GM12873 (cell line): Measurements from ENCODE around the gene DNAJC27.

ENCODE experiments used
- CTCF ChIP-seq: IDR thresholded peaks from 2 replicates; pipeline ENCODE4 v1.5.1; 2012; ENCODE audit warnings: low read depth, mild to moderate bottlenecking, moderate library complexity, low read length, control low read depth; ENCODE audit not compliant: insufficient read depth; ENCODE audit errors: missing control alignments

Gene DNAJC27

GRCh38 chr2:24961903-24962302, 9.9 kb downstream of the DNAJC27 start:
- no peak for TF ChIP-seq CTCF

GRCh38 chr2:24959761-24960160, 12.0 kb downstream of the DNAJC27 start:
- TF ChIP-seq CTCF: no peak

GRCh38 chr2:24958411-24958935, 13.3 kb downstream of the DNAJC27 start:
- no peak for TF ChIP-seq CTCF

- TF ChIP-seq CTCF: no peak
Measured at GRCh38 chr2:24957976-24958375, 13.8 kb downstream of the DNAJC27 start.

- no peak for TF ChIP-seq CTCF
Measured at GRCh38 chr2:24957221-24957620, 14.5 kb downstream of the DNAJC27 start.

- no peak for TF ChIP-seq CTCF
Measured at GRCh38 chr2:24955921-24956320, 15.8 kb downstream of the DNAJC27 start.

GRCh38 chr2:24955232-24955631, 16.5 kb downstream of the DNAJC27 start:
- TF ChIP-seq CTCF: no peak

- no peak for TF ChIP-seq CTCF
Measured at GRCh38 chr2:24950102-24950501, 21.7 kb downstream of the DNAJC27 start.
